Measurements from ENCODE around the gene NHERF2.

The NHERF2 gene

DNA sequence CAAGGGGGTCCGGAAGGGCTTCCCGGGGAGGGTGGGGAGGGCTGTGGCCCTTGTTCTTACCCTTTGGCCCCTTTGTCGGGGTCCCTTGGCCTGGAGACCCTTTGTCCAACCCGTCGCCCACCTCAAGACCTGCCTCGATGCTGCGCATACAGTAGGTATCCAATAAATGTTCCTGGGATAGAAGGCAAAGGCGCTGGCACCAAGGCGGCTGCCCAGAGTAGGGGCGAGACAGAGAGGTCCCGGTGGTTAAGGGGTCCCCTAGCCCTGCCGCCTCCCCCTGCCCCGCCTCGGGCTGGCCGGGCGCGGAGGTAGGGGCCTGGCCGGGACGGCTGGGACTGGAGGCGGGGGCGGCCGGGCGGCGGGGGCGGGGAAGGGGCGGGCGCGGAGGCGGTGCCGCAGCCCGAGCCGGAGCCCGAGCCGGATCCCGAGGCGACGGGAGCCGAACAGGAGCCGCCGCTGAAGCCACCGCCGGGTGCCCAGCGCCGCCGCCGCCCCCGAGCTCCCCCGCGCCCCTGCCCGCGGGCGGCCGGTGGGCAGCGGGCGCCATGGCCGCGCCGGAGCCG is at the start of gene NHERF2:
TSS of gene NHERF2 (plus strand) at position 442 of the 563 bp plus-strand sequence. CDS start at position 546, 104 bp downstream.
- no peak for DNase-seq (ENCODE audit: low spot score)

DNA sequence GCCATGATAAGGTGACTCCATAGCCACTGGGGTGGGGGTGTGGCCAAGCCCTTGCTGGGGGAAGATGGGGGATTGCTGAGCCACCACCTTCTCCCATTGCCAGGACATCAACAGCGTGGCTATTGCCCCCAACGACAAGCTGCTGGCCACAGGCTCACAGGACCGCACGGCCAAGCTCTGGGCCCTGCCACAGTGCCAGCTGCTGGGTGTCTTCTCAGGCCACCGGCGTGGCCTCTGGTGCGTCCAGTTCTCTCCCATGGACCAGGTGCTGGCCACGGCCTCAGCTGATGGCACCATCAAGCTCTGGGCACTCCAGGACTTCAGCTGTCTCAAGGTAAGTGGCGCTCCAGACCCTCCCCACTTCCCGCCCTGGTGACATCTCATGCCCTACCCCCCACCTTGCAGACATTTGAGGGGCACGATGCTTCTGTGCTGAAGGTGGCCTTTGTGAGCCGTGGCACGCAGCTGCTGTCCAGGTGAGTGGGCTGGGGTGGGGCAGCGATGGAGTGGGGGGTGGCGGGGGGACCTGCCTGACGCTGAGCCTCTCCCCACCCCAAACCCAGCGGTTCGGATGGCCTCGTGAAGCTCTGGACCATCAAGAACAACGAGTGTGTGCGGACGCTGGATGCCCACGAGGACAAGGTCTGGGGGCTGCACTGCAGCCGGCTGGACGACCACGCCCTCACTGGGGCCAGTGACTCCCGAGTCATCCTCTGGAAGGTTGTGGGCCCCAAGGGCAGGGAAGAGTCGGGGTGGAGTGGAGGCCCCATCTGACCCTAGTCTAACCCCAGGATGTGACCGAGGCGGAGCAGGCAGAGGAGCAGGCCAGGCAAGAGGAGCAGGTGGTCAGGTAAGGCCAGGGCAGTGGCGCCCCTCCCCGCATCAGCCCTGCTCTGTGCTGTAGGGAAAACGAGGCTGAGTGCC is 49.5 kb upstream of the NHERF2 start:
- no peak for DNase-seq (ENCODE audit: low spot score)

DNA sequence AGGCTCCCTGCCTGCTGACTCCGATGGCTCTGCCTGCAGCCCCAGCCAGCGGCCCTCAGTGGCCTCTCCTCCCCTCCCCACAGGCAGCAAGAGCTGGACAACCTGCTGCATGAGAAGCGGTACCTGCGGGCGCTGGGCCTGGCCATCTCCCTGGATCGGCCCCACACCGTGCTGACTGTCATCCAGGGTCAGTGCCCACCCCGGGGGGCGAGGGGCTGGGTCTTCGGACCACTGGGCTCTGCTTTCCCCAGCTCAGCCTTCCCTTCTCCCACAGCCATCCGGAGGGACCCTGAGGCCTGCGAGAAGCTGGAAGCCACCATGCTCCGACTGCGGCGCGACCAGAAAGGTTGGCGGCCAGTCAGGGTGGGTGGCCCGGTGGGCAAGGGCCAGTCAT is 48.8 kb upstream of the NHERF2 start:
- DNase-seq (ENCODE audit: low spot score) = no peak

DNA sequence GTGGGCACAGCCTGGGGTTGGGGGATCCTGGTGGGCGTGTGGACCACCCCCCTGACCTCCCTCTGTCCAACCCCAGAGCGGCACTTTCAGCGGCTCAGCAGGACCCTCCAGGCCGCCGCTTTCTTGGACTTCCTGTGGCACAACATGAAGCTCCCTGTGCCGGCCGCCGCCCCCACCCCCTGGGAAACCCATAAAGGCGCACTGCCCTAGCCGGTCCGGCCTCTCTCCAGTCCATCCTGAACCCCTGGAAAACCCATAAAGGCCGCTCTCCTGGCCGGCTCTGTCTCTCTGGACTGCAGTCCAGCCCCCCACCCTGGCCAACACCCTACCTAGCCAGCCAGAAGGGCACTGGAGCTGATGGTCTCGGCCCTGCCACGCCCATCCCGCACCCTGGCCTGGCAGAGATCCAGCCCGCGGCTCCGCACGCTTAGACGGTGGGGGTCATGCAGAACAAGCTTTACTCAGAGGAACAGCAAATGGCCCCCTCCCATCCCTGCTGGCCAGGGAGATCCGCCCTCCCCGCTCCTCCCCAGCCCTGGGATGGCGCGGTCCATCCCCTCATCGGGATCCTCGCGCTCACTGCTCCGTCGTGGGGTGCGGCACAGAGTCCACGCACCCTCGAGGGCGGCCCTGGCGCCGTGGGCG is 48.1 kb upstream of the NHERF2 start:
- no peak for DNase-seq (ENCODE audit: low spot score)

DNA sequence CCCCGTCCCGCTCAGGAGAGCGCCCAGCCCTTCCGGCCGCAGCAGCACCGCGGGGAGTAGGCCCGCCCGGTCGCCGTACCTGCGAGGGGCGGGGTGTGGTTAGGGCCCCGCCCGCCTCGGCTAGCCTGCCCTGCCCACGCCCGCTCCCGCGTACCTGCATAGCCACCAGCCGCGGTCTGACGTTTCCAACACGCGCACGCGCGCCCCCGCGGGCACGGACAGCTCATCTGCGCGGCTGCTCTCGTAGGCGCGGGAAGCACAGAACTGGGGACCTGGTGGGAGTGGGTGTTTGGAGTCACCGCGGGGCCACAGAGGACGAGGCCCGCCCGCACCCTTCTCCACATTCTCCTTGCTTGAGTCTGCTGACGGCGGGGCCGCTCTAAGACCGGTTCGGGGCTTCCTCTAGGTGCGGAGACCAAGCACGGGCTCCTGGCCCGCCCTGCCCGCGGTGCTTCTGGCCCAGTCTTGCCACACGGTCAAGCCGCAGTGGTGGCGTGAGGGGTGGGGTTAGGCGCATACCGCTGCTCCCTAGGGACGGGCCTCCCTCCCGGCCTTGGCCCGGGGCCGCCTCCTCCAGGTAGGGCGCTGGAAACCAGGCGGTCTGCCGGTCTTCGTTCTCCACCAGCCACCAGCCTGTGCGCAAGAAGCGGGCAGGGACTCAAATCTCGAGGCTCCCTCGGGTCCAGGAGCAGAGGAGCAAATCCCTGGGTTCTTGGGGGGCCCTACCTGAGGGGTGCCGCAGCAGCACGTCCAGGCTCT is 47.3 kb upstream of the NHERF2 start:
- no peak for DNase-seq (ENCODE audit: low spot score)

DNA sequence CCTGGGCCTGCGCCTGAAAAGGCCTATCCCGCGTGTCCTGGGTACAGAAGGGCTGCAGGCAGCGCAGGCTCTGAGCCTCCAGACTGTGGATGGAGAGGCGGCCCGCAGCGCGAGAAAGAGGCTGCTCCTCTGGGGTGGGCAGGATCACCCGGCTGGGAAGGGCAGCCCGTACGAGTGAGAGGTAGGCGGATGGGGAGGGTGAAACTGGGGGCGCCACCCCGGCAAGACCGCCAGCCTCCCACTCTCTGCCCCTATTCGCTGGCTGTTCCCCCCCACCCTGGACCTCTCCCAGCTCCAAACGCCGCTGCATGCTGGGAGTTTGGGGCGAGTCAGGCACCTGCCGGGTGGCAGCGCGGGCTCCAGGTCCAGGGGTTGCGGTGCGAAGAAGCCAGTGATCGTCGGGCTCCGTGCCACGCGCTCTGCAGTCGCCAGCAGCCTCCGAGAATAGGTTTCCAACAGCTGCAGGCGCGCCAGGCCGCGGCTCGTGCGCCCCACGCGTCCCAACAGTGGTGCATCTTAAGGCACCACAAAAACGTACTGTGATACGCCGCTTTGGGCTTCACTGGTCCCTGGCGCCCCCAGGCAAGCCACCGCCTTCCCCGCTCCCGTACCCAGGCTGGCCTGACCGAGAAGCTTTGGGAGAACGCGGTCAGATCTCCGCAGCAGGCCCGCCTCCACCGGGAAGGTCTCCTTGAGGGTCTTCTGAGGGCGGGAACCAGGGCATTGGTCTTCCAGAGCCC is 46.5 kb upstream of the NHERF2 start:
- DNase-seq (ENCODE audit: low spot score) = no peak

DNA sequence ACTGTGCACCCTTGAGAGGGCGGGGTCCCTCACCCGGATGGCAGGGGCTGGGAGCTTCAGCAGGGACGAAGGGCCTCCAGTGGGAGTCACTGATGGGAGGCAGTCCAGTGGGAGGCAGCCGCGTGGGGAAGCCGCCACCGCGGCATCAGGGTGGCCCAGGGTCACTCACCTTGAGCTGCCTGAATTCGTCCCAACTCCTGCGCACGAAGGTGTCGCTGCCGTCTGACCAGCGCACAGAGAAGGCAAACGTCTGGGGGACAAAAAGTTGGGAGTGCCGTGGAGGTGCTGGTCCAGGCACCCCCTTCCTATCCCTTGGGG is 46.0 kb upstream of the NHERF2 start:
- no peak for DNase-seq (ENCODE audit: low spot score)

DNA sequence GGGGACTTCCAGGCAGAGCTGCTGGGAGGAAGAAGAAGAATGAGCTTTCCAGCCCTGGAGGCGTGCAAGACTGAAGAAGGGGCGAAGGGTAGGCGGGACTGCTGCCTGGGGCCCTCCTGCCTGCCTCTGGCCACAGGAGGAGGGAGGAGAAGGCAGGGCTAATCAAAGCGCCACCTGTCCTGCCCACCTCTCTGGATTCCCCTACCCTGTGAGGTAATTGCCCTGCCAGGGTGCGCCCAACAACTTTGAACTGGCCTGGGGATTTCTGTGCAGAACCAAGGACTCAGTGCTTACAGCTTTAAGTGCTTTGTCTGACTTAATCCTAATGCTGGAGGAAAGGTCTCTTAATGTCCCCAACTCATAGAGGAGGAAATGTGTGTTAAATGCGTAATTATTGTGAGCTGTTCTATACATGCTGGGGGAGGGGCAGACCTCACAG is 45.3 kb upstream of the NHERF2 start, which contains the start of gene NOXO1:
TSS of gene NOXO1 (minus strand) at position 72 of the 439 bp plus-strand sequence. CDS start 290 bp downstream, outside the sequence.
- DNase-seq (ENCODE audit: low spot score) = no peak

DNA sequence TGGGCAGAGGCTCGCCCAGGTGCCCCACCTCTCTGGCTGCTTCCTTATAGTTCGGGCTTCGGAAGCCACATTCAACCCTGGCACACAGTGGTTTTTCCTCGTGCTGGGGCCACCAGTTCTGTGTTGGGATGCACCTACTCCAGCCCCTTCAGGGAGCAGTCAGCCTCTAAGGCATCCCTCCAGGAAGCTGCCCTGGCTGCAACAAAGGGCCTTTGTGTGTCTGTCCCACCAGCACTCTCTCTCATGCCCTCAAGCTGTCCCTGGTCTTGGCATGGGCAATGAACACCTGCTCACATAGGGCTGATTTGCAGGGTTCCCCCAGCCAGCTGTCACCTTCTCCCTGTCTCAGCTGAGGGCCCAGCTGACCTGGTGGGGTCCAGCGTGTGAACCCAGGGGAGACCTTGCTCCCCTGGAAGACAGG is 44.7 kb upstream of the NHERF2 start:
- peak; percentile 79 for DNase-seq (ENCODE audit: low spot score)

DNA sequence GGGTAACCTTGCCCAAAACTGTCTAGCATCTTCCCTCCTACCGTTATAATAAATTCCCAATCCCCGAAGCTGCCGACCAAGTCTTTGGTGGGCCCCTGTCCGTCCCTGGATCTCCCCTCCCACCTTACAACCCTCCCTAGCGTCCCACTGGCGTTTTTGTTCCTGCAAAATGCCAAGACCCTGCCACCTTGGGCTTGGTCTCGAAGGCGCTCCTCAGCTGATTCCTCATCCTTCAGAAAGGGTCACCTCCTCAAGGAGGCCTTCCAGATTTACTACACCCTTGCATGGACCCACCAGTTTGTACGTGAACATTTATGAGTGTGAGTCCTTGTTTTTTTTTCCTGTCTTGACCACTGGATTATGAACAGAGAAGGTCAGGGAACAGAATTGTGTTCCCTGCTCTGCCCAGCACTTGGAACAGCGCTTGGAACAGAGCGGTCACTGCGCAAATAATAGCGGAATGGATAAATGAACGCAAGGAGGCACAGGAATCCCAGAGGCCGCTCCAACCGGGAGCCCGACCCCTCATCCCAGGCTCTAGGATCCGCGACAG is 43.6 kb upstream of the NHERF2 start:
- DNase-seq (ENCODE audit: low spot score) = no peak

DNA sequence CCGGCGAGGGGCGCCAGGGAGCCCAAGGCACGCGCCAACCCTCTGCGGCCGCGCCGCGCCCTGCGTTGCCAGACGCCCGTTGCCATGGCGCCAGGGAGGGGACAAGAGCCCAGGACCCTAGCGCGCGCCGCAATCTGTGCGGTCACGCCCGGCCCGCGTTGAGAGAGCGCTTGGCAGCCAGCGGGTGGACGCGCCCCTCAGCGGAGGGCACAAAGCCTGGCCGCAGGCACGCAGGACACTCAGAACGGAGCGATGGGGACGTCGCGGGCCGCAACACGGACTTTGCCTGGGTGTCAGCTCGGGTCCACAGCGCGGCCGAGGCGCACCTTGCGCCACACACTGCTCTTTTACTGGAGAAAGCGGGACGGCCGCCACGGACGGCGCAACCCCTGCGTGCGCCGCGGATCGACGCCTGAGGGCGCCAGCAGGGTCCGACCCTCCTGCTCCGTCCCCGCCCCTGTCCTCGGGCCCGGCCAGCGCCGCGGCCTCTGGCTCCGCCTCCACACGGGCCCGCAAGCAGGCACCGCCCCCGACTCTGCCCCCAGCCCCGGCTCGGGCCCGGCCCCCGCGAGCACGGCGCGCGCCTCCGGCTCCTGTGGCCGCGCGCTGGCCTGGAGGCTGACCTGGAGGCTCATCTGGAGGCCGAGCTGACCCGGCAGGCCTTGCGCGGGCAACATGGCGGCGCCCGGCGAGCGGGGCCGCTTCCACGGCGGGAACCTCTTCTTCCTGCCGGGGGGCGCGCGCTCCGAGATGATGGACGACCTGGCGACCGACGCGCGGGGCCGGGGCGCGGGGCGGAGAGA is 43.0 kb upstream of the NHERF2 start, which contains the start of gene GFER:
TSS of gene GFER (plus strand) at position 650 of the 803 bp plus-strand sequence. CDS start at position 676, 26 bp downstream.
- peak; percentile 87 for DNase-seq (ENCODE audit: low spot score)

DNA sequence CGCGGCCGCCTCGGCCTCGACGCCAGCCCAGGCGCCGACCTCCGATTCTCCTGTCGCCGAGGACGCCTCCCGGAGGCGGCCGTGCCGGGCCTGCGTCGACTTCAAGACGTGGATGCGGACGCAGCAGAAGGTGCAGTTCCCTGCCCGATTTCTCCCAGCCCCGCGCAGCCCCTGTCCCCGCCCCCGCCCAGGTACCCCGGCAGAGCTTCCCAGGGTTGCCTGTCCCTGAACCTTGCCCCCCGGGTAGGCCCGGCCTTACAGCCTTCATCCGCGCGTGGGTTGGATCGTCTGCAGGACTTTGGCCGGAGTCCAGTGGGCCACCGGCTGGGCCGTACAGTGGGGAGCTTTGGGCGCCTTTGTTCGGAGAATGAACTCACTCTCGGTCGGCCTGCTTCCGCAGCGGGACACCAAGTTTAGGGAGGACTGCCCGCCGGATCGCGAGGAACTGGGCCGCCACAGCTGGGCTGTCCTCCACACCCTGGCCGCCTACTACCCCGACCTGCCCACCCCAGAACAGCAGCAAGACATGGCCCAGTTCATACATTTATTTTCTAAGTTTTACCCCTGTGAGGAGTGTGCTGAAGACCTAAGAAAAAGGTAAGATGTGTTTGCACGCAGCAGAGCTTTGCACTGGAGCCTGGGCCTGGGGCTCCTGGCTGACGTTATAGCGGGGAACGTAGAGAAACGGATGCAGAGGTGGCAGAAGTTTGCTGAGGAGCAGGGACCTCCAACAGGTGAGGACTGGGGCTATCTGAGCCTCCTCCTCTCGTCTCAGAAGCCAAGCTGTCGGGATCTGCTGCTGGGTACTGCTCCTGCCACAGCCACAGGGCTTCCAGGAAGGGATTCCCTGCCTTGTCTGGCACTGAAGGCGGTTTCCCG is 42.1 kb upstream of the NHERF2 start:
- no peak for DNase-seq (ENCODE audit: low spot score)

DNA sequence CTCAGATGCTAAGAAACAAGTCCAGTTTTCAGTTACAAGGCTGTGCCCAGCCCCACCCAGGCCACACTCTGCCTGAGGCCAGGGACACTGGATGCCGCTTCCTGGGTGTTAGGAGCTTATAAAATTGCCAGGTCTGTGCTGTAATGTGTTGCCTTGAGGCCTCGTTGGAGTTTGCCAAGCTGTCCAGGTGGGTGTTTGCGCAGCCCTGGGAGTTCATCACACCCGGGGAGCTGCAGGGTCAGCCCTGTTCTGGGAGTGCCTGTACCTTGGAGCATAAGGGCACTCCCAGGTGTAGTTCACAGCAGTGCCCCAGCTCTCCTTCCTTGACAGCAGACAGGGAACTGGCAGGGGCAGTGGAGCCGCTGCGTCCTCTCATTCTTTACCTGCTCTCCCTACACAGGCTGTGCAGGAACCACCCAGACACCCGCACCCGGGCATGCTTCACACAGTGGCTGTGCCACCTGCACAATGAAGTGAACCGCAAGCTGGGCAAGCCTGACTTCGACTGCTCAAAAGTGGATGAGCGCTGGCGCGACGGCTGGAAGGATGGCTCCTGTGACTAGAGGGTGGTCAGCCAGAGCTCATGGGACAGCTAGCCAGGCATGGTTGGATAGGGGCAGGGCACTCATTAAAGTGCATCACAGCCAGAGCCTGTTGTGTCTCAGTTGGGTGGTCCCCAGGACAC is 41.1 kb upstream of the NHERF2 start:
- no peak for DNase-seq (ENCODE audit: low spot score)

DNA sequence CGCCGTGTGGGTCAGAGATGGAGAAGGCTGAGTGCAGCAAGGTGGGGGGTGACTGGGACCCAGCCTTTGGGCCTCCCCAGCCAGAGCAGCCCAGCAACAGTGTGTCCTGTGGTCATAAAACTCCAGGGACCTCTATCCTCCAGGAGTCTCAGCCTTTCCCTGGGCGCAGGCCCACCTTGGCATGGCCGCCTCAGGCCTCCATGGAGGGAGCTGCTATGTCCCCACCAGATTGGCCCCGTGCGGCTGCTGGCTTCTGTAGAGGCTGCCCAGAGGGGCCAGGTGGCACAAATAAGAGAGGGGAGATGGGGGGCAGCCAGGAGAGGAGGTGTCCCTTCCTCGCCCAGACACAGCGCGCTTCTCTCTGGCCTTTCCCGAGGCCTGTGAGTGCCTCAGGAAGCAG is 39.5 kb upstream of the NHERF2 start:
- DNase-seq (ENCODE audit: low spot score) = no peak

DNA sequence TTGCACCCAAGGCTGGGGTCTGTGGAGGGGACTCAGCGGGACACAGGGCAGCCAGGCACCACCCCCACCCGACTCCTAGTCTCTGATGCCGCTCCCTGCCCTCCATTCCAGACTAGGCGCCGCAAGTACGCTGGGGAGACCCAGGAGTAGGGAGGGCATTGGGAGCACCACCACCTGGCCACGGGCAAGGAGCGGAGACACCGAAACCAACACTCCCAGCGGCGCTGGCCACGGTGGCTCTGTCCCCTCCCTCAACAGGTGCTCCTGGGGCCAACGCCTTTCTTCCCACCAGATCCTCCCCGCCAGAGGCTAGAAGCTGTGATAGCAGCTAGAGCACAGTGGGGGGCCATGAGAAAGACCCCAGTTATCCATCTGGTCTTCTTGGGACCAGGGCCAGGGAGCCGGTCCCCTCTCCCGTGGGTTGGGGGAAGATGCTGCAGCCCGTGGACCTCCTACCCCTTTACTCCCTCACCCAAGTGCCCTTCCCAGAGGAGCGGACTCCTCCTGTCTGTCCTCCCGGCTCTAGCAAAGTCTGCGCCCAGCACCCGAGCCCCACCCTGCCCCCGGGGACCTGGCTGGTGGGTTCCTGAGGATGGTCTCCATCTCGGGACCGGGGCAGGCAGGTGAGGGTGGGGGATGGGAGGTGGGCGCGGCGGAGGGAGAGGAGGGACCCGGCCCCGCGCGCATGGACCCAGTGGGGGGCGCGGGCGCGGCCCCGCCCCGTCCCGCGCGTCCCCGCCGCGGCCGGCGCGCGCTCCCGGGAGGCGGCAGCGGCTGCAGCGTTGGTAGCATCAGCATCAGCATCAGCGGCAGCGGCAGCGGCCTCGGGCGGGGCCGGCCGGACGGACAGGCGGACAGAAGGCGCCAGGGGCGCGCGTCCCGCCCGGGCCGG is 37.2 kb upstream of the NHERF2 start, which contains the start of gene SYNGR3:
TSS of gene SYNGR3 (plus strand) at position 762 of the 892 bp plus-strand sequence. CDS start 133 bp downstream, outside the sequence.
- no peak for DNase-seq (ENCODE audit: low spot score)

DNA sequence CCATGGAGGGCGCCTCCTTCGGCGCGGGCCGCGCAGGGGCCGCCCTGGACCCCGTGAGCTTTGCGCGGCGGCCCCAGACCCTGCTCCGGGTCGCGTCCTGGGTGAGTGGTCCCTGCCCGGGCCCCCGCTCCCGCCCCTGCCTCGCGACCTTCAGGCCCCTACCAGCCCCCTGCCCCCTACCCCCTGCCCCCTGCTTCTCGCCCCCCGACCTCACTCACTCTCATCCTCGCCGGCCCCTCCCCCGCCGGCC is 36.7 kb upstream of the NHERF2 start:
- no peak for DNase-seq (ENCODE audit: low spot score)

DNA sequence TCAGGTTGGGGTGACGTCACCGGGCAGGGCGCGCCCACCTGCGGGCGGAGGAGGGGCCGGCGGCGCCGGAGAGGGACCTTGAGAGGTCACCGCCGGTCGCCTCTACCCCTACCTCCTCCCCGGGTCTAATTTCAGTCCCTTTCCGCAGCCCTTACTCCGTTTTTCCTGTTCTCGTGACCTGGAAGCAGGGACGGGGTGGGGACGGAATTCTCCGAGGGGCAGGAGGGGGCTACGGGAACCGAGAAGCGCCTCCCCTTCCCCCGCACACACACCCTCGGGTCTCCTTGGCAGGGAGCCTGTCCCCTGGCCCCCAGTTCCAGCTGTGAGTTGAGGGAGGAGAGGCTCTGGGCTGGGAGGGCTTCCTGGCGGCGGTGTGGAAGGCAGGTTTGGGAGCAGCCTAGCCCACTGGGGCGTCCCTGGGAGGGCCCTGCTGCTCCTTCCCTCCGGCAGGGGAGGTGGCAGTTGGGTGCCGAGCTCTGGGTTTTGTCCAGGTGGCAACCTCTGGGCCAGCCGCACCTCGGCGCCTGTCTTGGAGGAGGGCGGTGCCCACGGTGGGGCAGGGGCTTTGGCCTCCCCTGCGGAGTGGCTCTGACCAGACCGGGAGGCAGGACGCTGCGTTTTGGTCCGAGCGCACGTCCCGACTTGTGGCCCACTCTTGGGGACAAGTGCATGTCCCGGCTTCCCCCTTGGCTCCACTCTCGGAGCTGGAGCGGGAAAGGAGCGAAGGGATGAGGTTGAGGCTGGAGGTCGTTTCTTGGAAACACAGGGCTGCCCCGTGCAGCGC is 36.2 kb upstream of the NHERF2 start:
- DNase-seq (ENCODE audit: low spot score) = no peak
